ENCODE results near the gene APOL2. TPM values are rescaled to one million over a fixed set of nuclear protein-coding genes. Genes with fewer than 3 reads are reported as not detected.
"Not testable (repeated sequence)": the region's sequence is repeated elsewhere in the genome, so short reads cannot be mapped to it uniquely, and the experiment has no call there.

The APOL2 gene
- polyA plus RNA-seq, 3 donors, result 24.8 to 45.4 (median 28.7) TPM

DNA sequence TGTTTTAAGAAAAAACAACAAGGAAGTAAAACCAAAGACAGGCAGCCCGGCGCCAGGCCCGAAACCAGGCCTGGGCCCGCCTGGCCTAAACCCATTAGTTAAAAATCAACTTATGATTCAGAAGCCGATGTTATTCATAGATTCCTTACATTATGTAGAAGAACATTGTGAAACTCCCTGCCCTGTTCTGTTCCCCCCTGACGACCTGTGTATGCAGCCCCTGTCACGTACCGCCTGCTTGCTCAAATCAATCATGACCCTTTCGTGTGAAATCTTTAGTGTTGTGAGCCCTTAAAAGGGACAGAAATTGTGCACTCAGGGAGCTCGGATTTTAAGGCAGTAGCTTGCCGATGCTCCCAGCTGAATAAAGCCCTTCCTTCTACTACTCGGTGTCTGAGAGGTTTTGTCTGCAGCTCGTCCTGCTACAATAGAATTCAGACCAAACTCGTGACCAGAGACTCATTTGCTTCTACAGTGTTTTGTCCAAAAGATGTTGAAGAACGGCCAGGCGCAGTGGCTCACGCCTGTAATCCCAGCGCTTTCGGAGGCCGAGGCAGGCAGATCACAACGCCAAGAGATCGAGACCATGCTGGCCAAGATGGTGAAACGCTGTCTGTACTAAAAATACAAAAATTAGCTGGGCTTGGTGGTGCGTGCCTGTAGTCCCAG, 11.1 kb upstream of the APOL2 start:
- DNase-seq (ENCODE audit: extremely low read depth in 1 of 11, low read depth in 9 of 11, low spot score in 4 of 11), result not testable (repeated sequence)

DNA sequence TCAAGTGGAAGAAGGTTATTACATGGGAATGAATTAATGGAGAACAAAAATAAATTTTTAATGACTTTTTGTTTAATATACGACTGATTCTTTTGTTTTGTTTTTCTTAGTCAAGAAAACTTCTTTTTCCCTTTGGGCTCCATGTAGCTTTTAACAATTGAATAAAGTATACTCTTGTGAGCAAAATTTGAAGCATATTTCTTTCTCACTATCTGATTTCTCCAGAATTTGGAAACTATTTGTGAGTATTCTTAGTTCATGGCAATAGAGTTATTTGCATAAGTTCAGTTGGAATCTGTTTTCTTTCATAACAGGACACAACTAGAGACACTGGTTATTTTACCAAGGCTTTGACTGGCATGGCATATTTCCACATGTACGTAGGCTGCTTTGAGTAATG, 9.8 kb upstream of the APOL2 start:
- no peak for DNase-seq (ENCODE audit: extremely low read depth in 1 of 11, low read depth in 9 of 11, low spot score in 4 of 11)

DNA sequence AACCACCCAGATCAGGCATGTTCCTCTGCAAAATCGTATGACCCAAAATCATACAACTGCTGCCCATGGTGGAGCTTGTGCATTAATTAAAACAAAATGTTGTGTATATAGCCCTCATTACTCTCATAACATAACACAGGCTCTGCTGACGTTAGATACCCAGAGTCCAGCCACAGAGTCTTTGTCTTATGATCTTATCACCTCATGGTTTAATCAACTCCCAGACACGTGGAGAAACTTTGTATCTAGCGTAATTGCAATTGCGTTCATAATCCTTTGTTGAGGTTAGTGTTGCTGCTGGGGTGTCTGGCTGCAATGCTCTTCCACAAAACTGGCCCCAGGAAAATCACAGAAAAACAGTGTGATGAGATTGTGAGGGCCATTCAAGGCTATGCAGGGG, 8.6 kb upstream of the APOL2 start:
- no peak for DNase-seq (ENCODE audit: extremely low read depth in 1 of 11, low read depth in 9 of 11, low spot score in 4 of 11)

DNA sequence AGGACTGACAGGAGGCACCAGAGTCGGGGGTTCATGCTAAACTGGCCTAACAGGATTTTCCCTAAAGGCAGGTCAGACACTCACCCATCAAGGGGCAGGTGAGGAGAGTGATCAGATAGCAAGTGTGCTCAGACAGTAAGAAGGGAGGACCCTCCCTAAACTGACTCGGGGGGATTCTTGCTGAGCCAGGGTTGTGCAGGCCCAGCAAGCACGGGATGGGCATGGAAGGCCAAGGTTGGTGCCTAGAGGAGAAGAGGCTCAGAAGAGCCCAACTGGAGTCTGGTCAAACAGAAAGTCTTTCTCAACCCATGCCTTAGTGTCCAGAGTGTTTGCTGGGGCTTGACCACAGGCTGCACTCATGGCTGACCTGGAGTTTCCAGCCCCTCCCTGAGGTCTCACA, 7.4 kb upstream of the APOL2 start:
- no peak for DNase-seq (ENCODE audit: extremely low read depth in 1 of 11, low read depth in 9 of 11, low spot score in 4 of 11)

DNA sequence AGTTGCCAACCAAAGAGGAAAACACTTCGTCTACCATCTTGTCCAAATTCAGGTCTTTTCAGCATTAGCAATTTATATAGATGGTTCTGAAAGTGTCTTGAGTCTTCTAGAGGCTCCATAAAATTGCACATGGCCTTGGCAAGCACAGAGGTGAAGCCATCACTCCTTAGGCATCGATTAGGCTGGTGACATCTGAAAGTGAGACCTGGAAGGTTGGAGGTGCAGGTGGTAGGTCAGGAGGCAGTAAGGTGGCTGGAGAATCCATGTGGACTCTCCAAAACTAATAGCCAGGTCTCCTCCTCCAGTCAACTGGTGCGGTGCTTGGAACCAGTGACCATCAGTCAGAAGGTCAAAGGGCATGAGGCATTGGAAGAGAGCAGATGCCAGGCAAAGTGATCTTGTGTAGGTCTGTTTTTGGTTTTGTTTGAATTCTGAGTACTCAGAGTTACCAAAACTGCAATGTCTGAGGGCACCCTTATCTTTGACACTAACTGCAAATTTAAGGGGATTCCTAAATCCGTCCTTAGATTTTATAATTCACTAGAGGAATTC, 6.6 kb upstream of the APOL2 start:
- DNase-seq (ENCODE audit: extremely low read depth in 1 of 11, low read depth in 9 of 11, low spot score in 4 of 11), result no peak

DNA sequence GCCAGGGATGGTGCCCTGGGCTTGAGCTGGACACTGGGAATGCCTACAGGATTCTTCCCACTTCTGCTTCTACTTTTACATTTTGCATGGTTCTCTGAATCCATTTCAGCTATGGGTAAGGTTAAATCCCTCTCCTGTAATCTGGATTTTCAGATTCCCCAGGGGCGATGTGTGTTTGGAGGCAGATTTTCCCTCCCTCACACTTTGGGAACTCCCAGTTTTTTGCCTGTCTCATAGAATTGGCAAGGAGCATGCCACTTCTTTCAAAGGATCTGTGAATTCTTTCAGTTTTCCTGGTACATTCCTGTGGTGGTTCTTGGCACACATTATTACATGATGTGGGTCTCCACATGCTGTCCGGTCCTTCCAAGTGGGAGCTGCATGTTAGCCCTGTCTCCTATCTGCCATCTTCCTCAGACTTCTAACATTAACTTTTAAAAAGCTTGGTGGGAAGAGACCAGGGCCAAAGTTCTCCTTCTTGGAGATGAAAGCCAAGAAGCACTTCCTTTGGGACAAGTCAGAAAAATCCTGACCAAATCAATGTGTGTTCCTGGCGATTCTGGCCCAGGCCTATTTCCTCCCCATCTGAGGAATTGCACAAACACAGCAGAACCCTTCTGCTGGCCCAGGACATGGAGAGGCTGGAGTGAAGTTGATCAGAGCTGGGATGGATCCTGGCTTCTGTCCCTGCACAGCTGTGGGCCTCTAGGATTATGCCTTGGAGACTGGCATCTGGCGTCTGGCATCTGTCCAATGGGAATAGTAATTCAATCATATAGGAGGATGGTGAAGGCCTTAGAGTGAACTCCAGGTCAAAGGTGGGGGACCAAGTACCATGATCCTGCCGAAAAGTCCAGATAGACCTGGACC, 5.4 kb upstream of the APOL2 start:
- DNase-seq (ENCODE audit: extremely low read depth in 1 of 11, low read depth in 9 of 11, low spot score in 4 of 11), result no peak

DNA sequence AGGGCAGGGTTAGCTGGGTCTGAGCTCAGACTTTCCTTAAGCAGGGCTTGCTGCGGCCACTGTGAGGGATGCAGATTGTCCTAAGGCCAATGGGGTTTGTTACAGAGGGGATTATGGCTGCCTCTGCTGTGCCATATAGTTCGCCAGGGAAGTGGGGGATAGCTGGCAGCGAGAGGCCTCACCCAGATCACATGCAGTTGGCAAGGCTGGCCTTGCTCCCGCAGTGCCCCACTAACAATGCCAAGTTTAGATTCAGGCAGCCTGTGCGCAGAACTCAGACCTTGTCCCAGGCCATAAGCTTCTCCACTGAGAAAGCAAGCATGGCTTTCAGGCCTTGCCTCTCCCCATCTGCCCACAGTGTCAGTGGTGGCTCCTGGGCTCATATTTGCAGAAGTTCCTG, 4.7 kb upstream of the APOL2 start:
- no peak for DNase-seq (ENCODE audit: extremely low read depth in 1 of 11, low read depth in 9 of 11, low spot score in 4 of 11)

DNA sequence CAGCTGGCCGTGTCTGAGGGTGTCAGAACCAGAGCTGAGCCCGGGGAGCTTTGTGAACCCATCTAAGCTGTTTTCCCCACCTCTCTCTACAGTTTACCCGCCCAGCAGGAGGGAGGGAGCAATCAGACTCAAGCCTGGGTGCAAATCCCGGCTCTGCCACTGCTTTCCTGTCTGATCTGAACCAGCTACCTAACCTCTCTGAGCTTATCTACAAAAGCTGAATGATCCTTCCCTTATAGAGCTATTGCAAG, 252 bp downstream of the APOL2 start:
- DNase-seq (ENCODE audit: extremely low read depth in 1 of 11, low read depth in 9 of 11, low spot score in 4 of 11), result no peak

DNA sequence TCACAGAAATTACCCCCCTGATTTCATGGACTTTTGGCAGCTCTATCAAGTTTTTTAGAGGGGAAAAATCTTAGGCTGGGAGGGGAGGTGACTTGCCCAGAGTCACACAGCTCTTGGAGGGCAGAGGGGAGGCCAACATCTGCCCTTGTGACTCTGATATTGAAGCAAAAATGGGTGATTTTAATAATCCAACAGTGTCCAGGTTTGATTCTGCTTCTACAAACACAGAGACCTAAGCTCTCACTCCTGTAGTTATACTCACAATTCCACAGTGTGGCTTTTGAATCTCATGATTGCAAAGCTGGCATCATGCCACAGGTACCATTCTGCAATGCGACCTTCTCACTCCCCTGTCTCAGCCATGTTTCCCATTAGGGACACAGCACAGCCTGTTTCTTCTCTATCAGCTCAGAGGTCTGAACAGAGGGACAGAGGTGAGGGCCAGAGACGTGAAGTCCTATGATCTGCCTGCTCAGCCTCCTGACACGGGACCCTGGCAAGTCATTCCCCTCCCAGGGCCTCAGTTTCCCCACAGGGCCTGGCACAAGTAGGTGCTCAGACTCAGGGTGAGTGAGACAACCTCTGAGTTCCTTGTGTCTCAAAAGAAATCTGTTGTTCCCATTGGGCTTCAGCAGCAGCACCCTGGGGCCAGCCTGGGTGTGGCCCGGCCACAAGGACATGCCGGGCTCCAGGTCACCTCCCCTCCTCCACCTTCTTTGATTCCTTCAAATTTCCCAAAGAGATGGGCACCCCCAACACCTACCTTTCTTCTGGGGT, 766 bp downstream of the APOL2 start:
- no peak for DNase-seq (ENCODE audit: extremely low read depth in 1 of 11, low read depth in 9 of 11, low spot score in 4 of 11)

DNA sequence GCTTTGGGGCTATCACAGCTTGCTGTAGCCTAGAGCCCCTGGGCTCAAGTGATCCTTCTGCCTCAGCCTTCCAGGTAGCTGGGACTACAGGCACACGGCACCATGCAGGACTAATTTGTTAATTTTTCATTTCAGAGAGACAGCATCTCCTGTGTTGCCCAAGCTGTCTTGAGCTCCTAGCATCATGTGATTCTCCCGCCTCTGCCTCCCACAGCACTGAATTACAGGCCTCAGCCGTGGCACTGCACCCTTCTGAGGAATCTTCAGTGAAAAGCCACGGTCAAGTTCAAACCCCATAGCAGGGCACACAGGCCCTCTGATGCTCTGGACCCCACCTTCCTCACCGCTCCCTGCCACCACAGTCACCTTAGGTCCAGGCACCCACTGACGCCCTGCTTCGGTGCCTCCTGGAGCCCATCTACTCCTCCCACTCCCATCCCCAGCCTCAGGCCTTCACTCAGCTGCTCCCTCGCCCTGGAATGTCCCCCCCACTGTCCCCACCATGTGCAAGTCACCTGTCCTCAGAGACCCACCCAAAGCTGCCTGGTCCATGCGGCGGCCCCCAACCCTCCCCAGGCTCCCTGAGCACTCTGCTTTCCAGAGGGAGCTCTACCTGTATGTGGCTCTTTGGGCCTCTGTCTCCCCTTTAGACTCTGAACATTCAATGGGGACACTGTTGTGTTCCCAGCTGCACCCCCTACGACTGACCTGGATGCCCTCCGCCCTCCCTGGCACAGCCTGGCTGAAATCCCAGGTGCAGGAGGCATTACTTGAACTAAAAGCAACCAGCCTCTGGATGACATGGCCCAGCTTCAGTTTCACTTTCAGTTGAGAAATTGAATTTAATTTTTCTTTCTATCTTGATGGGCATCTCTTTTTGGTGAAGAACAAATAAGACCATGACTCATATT, 1.6 kb downstream of the APOL2 start:
- no peak for DNase-seq (ENCODE audit: extremely low read depth in 1 of 11, low read depth in 9 of 11, low spot score in 4 of 11)

DNA sequence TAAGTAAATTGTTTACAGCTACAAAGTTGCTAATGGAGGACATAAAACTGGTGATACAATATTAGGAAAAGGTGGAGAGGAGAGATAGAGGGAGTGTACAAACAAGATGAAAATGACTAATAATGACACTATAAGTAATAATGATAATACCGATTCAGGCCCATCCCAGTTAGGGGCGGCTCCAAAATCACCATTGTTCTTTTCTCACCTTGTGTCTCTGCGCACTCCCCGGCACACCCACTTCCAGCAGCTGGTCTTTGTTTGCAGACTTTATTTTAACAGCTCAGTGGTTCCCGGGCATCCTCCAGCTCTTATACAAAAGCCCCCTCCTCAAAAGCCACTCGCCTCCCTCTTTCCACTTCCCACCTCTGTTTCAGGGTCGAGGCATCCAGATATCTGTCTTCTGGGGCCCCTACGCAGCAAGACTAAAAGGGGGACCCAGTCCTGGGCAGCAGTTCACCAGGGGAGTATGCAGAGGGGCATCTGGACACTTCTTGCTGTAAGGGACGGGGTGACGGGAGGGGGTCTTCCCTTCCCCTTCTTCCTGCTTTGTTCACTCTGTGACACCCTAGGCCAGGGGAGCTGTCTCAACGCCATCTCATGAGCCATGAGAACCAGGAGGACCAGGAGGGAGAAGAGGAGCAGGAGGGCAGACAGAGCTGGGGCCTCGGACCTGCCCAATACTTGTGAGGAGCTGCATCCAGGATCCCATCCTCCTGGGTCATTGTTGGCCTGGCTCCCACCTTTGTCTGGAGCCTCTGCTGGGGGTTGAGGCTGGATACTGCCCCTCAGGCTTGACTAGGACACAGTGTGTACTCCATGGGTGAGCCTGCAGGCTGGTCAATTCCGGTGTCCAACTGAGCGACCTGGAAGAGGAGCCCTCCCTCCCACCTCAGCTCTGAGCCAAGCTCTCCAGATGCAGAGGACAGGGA, 2.7 kb downstream of the APOL2 start:
- DNase-seq (ENCODE audit: extremely low read depth in 1 of 11, low read depth in 9 of 11, low spot score in 4 of 11), result no peak

DNA sequence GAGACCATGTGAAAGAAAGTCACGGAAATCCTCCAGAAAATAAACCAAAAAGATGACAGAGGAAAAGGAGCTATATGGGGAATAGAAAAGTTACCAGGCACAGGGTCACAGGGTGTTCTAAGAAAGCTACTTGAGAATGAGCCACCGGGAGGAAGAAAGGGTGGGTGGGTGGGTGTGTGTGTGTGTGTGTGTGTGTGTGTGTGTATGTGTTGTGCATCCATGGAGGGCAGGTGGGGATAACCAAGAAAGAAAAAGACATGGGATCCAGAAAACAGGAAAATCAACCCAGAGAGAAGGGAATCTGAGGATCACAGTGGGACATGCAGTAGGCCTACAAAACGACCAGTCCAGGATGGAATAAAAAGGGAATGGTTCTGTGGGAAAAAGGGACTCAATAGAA, 3.7 kb downstream of the APOL2 start:
- DNase-seq (ENCODE audit: extremely low read depth in 1 of 11, low read depth in 9 of 11, low spot score in 4 of 11), result no peak

DNA sequence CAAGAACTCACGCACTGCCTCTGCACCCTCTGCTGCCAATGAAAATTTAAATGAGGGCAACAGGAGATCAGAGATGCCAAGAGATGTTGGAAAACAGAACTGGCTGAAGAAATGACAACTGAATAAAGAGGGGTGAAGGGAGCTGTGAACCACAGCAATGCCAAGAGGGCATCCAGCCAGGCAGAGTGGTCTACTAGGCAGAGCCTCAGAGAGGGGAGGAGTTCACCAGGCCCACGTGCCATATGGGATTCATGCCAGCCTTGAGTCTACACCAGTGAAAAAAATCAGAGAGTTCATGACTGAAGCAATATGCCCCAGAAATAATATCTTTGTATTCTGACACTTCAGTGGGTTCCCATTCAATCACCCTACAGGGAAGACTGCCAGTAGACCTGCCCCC, 4.4 kb downstream of the APOL2 start:
- DNase-seq (ENCODE audit: extremely low read depth in 1 of 11, low read depth in 9 of 11, low spot score in 4 of 11), result no peak

DNA sequence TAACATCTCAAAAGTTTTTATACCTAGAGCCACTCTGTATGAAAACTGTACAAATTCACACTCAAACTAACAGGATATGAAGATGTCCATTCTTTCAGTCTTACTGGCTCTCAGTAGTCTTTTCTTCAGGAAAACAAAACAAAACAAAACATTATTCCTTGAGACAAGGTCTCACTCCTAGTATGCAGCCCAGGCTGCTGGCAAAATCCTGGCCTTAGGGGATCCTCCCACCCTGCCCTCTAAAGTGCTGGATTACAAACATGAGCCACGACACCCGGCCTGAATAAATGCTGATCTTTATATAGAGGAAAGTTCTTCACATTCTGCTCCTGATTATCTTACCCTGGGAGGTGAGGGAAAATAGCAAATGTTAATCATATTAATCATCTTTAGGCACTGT, 5.1 kb downstream of the APOL2 start:
- no peak for DNase-seq (ENCODE audit: extremely low read depth in 1 of 11, low read depth in 9 of 11, low spot score in 4 of 11)

DNA sequence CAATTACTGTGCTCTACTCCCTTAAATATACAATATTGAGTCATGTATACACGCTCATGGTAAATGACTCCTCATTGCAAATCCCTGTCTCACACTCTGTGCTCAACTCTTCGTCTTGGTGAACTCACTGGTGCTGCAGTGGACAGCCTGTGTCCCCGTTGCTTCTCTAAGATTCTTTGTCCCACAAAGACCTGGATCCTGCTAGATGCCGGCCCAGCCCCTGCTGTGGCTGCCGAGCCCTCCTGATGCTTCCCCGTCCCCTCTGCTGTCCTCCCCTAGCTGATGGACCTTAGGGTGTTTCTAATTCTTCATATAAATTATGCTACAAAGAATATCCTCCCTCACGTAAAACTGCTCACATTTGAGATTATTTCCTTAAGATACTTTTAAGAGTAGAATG, 5.5 kb downstream of the APOL2 start:
- DNase-seq (ENCODE audit: extremely low read depth in 1 of 11, low read depth in 9 of 11, low spot score in 4 of 11), result no peak

DNA sequence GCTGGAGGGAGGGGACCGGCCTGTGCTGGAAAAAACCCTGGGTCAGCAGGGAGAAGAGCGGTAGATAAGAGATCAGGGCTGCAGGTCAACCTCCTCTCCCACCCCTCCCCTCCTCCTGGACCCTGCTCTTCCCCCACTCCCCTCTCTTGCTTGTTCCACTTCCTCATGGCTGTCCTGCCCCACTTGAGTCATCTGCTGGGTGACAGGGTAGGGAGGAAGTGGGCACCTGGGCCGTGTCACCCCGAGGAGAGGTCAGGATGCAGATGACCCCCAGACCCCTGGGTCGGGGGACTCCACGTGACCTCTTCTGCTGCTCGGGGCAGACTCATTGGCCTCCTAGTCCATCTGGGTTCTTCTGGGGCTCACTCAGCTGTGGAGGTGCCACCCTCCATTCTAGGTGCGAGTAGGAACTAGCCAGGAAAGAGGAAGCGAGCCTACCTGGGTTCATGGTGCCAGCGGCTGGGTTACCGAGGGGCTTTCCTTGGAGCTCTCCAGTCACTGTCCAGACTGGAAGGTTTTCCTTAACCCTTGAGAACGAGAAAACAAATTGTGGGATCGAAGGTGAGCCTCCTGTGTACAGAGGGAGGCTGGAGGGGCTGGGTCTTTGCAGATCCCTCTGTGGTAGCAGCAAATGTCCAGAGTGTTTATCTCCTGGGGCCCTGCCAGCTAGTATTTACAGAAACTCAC, 6.5 kb downstream of the APOL2 start:
- no peak for DNase-seq (ENCODE audit: extremely low read depth in 1 of 11, low read depth in 9 of 11, low spot score in 4 of 11)

DNA sequence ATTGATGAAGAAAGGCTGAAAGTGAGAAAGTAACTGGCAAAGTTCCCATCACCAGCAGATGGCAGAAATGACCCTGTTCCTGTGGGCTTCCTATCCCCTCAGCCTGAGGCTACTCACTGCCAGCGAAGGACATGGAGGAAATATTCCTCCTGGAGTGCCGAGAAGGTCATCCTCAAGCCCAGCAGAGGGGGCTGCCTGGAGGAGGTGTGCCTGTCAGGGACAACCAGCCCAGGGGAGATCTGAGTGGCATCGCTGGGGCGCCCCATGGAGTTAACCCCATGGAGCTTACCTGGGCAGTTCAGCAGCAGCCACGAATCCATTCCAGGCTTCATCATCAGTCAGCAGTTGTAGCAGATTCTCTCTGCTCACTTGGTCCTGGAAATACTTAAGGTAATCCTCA, 8.3 kb downstream of the APOL2 start:
- not testable (repeated sequence) for DNase-seq (ENCODE audit: extremely low read depth in 1 of 11, low read depth in 9 of 11, low spot score in 4 of 11)
